ENCODE measurements around the gene HNRNPU.

The HNRNPU gene

GRCh38 chr1:244901400-244902015 lies 37.2 kb upstream of the HNRNPU start:
- no peaks in the 10 kb centered on the region for H3K36me3 ChIP-seq (ENCODE audit: control insufficient read depth in 2 of 2, insufficient read depth in 1 of 2, low read length in 2 of 2)
- no peak overlapping the region for H3K4me3 ChIP-seq (ENCODE audit: low read depth, low read length)
- no peak for TF ChIP-seq ZNF239 (tag by site-specific recombination; IDR thresholded peaks at IDR 0.05)
- TF ChIP-seq PRDM2 (tag by site-specific recombination; IDR thresholded peaks at IDR 0.05; ENCODE audit: borderline replicate concordance): no peak
- no peak for TF ChIP-seq ZNF791 (tag by site-specific recombination; IDR thresholded peaks at IDR 0.05)
- ChIA-PET POLR2A (no interaction called here), CTCF (no interaction called here)
- H3K4me1 ChIP-seq (ENCODE audit: control insufficient read depth, insufficient read depth, low read length): no peaks in the 10 kb centered on the region
- no peaks in the 10 kb centered on the region for H3K9me3 ChIP-seq (ENCODE audit: control insufficient read depth, insufficient read depth, low read depth, low read length)
- no peak overlapping the region for H3K27ac ChIP-seq (ENCODE audit: extremely low read depth, low read depth, low read length)

- no peak overlapping the region for H3K27ac ChIP-seq (ENCODE audit: extremely low read depth, low read depth, low read length)
- H3K36me3 ChIP-seq (ENCODE audit: control insufficient read depth in 2 of 2, insufficient read depth in 1 of 2, low read length in 2 of 2): no peaks in the 10 kb centered on the region
- POLR2A ChIA-PET: no interaction called here
- TF ChIP-seq ZNF561 (tag by site-specific recombination; IDR thresholded peaks at IDR 0.05; ENCODE audit: borderline replicate concordance) (no peak), ZBTB6 (tag by site-specific recombination; IDR thresholded peaks at IDR 0.05) (no peak), ZSCAN5A (tag by site-specific recombination; IDR thresholded peaks at IDR 0.05) (no peak), SP2 (tag by site-specific recombination; IDR thresholded peaks at IDR 0.05) (no peak), YY1 (tag by site-specific recombination; IDR thresholded peaks at IDR 0.05) (no peak), ZNF169 (tag by site-specific recombination; IDR thresholded peaks at IDR 0.05) (no peak), ZNF292 (tag by site-specific recombination; IDR thresholded peaks at IDR 0.05; ENCODE audit: borderline replicate concordance, low read depth) (no peak), ZNF16 (tag by site-specific recombination; IDR thresholded peaks at IDR 0.05; ENCODE audit: low read depth) (no peak), GFI1B (tag by site-specific recombination; IDR thresholded peaks at IDR 0.05) (no peak), ZNF623 (tag by site-specific recombination; IDR thresholded peaks at IDR 0.05) (no peak), HOXC10 (CRISPR knock-in tag; IDR thresholded peaks at IDR 0.05) (no peak), ZNF629 (tag by site-specific recombination; IDR thresholded peaks at IDR 0.05) (no peak), ZNF121 (tag by site-specific recombination; IDR thresholded peaks at IDR 0.05) (no peak), BCL6B (tag by site-specific recombination; IDR thresholded peaks at IDR 0.05) (no peak), SP7 (tag by site-specific recombination; IDR thresholded peaks at IDR 0.05) (no peak), ZBTB44 (tag by site-specific recombination; IDR thresholded peaks at IDR 0.05) (no peak), ZNF660 (tag by site-specific recombination; IDR thresholded peaks at IDR 0.05) (no peak)
- H3K4me3 ChIP-seq (ENCODE audit: low read depth, low read length): no peak overlapping the region
- no peaks in the 10 kb centered on the region for H3K9me3 ChIP-seq (ENCODE audit: control insufficient read depth, insufficient read depth, low read depth, low read length)
- H3K4me1 ChIP-seq (ENCODE audit: control insufficient read depth, insufficient read depth, low read length): no peaks in the 10 kb centered on the region
- CTCF ChIA-PET: interaction anchor here (1.5 kb wide), 1 partner anchor 19 kb away, joined by 5 read pairs; no protein-coding TSS in a partner anchor
Measured at GRCh38 chr1:244897476-244898254, 33.3 kb upstream of the HNRNPU start.
